Measurements from ENCODE around the gene FXYD3.

The FXYD3 gene

DNA sequence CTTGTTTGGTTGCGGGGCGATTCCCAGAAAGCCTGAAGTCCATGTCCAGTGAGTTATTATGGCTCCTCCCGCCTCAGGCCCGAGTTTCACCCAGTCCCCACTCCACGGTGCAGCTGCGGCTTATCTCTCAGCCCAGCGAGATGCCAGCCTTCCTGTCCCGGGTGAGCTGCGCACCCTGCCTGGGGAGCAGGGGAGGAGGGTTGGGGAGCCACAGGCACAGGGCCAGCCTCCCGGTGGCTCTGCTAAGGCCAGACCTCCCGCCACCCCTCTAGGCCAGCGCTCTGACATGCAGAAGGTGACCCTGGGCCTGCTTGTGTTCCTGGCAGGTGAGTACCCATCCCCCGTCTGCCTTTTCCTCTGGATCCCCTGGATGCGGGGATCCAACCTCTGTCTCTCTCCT lies 3.5 kb downstream of the FXYD3 start:
- TF ChIP-seq, protein P1, sequence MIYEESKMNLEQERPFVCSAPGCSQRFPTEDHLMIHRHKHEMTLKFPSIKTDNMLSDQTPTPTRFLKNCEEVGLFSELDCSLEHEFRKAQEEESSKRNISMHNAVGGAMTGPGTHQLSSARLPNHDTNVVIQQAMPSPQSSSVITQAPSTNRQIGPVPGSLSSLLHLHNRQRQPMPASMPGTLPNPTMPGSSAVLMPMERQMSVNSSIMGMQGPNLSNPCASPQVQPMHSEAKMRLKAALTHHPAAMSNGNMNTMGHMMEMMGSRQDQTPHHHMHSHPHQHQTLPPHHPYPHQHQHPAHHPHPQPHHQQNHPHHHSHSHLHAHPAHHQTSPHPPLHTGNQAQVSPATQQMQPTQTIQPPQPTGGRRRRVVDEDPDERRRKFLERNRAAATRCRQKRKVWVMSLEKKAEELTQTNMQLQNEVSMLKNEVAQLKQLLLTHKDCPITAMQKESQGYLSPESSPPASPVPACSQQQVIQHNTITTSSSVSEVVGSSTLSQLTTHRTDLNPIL (CRISPR knock-in tag; IDR thresholded peaks at IDR 0.05; ENCODE audit: low read depth), result no peak
- TF ChIP-seq ZFP3 (CRISPR knock-in tag; IDR thresholded peaks at IDR 0.05) (no peak), SNAI2 (CRISPR knock-in tag; IDR thresholded peaks at IDR 0.05) (no peak), ZNF565 (CRISPR knock-in tag; conservative IDR thresholded peaks at IDR 0.05; ENCODE audit: low read depth) (no peak), PPARA (CRISPR knock-in tag; IDR thresholded peaks at IDR 0.05; ENCODE audit: borderline replicate concordance) (no peak), CSDC2 (CRISPR knock-in tag; IDR thresholded peaks at IDR 0.05) (no peak), ISL1 (CRISPR knock-in tag; IDR thresholded peaks at IDR 0.05) (no peak), RARB (CRISPR knock-in tag; IDR thresholded peaks at IDR 0.05) (no peak), ZC3H10 (CRISPR knock-in tag; IDR thresholded peaks at IDR 0.05) (no peak), GLIS3 (CRISPR knock-in tag; IDR thresholded peaks at IDR 0.05) (no peak), ESRRG (CRISPR knock-in tag; IDR thresholded peaks at IDR 0.05) (no peak), TOX (CRISPR knock-in tag; IDR thresholded peaks at IDR 0.05; ENCODE audit: borderline replicate concordance) (no peak), BACH2 (CRISPR knock-in tag; IDR thresholded peaks at IDR 0.05; ENCODE audit: borderline replicate concordance) (no peak), ZNF8 (CRISPR knock-in tag; IDR thresholded peaks at IDR 0.05) (no peak), ZNF70 (CRISPR knock-in tag; IDR thresholded peaks at IDR 0.05) (no peak), TCF4 (CRISPR knock-in tag; IDR thresholded peaks at IDR 0.05; ENCODE audit: borderline replicate concordance) (no peak), ZFP30 (CRISPR knock-in tag; IDR thresholded peaks at IDR 0.05) (no peak)
- TF ChIP-seq, protein P2, sequence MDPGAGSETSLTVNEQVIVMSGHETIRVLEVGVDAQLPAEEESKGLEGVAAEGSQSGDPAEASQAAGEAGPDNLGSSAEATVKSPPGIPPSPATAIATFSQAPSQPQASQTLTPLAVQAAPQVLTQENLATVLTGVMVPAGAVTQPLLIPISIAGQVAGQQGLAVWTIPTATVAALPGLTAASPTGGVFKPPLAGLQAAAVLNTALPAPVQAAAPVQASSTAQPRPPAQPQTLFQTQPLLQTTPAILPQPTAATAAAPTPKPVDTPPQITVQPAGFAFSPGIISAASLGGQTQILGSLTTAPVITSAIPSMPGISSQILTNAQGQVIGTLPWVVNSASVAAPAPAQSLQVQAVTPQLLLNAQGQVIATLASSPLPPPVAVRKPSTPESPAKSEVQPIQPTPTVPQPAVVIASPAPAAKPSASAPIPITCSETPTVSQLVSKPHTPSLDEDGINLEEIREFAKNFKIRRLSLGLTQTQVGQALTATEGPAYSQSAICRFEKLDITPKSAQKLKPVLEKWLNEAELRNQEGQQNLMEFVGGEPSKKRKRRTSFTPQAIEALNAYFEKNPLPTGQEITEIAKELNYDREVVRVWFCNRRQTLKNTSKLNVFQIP (CRISPR knock-in tag; IDR thresholded peaks at IDR 0.05; ENCODE audit: borderline replicate concordance, low read depth), result no peak
- TF ChIP-seq, protein P3, sequence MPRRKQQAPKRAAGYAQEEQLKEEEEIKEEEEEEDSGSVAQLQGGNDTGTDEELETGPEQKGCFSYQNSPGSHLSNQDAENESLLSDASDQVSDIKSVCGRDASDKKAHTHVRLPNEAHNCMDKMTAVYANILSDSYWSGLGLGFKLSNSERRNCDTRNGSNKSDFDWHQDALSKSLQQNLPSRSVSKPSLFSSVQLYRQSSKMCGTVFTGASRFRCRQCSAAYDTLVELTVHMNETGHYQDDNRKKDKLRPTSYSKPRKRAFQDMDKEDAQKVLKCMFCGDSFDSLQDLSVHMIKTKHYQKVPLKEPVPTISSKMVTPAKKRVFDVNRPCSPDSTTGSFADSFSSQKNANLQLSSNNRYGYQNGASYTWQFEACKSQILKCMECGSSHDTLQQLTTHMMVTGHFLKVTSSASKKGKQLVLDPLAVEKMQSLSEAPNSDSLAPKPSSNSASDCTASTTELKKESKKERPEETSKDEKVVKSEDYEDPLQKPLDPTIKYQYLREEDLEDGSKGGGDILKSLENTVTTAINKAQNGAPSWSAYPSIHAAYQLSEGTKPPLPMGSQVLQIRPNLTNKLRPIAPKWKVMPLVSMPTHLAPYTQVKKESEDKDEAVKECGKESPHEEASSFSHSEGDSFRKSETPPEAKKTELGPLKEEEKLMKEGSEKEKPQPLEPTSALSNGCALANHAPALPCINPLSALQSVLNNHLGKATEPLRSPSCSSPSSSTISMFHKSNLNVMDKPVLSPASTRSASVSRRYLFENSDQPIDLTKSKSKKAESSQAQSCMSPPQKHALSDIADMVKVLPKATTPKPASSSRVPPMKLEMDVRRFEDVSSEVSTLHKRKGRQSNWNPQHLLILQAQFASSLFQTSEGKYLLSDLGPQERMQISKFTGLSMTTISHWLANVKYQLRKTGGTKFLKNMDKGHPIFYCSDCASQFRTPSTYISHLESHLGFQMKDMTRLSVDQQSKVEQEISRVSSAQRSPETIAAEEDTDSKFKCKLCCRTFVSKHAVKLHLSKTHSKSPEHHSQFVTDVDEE (CRISPR knock-in tag; IDR thresholded peaks at IDR 0.05), result no peak
- ATAC-seq, result no peak

GRCh38 chr19:35119578-35120155 lies 4.0 kb downstream of the FXYD3 start:
- no peak for ATAC-seq
- TF ChIP-seq TCF4 (CRISPR knock-in tag; IDR thresholded peaks at IDR 0.05; ENCODE audit: borderline replicate concordance) (no peak), TOX (CRISPR knock-in tag; IDR thresholded peaks at IDR 0.05; ENCODE audit: borderline replicate concordance) (no peak), BACH2 (CRISPR knock-in tag; IDR thresholded peaks at IDR 0.05; ENCODE audit: borderline replicate concordance) (no peak), ARNTL (CRISPR knock-in tag; IDR thresholded peaks at IDR 0.05; ENCODE audit: borderline replicate concordance, low read depth) (no peak), CSRNP3 (CRISPR knock-in tag; IDR thresholded peaks at IDR 0.05) (no peak), GLIS3 (CRISPR knock-in tag; IDR thresholded peaks at IDR 0.05) (no peak), CSDC2 (CRISPR knock-in tag; IDR thresholded peaks at IDR 0.05) (no peak), PPARA (CRISPR knock-in tag; IDR thresholded peaks at IDR 0.05; ENCODE audit: borderline replicate concordance) (no peak), ZFP30 (CRISPR knock-in tag; IDR thresholded peaks at IDR 0.05) (no peak), ZNF70 (CRISPR knock-in tag; IDR thresholded peaks at IDR 0.05) (no peak), ZNF8 (CRISPR knock-in tag; IDR thresholded peaks at IDR 0.05) (no peak), ESRRG (CRISPR knock-in tag; IDR thresholded peaks at IDR 0.05) (no peak)
- TF ChIP-seq, protein P4, sequence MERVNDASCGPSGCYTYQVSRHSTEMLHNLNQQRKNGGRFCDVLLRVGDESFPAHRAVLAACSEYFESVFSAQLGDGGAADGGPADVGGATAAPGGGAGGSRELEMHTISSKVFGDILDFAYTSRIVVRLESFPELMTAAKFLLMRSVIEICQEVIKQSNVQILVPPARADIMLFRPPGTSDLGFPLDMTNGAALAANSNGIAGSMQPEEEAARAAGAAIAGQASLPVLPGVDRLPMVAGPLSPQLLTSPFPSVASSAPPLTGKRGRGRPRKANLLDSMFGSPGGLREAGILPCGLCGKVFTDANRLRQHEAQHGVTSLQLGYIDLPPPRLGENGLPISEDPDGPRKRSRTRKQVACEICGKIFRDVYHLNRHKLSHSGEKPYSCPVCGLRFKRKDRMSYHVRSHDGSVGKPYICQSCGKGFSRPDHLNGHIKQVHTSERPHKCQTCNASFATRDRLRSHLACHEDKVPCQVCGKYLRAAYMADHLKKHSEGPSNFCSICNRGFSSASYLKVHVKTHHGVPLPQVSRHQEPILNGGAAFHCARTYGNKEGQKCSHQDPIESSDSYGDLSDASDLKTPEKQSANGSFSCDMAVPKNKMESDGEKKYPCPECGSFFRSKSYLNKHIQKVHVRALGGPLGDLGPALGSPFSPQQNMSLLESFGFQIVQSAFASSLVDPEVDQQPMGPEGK (CRISPR knock-in tag; IDR thresholded peaks at IDR 0.05; ENCODE audit: borderline replicate concordance), result no peak
- TF ChIP-seq, protein P1 (CRISPR knock-in tag; IDR thresholded peaks at IDR 0.05; ENCODE audit: low read depth), result no peak
- TF ChIP-seq, protein P3 (CRISPR knock-in tag; IDR thresholded peaks at IDR 0.05), result no peak
- TF ChIP-seq, protein P2 (CRISPR knock-in tag; IDR thresholded peaks at IDR 0.05; ENCODE audit: borderline replicate concordance, low read depth), result no peak

All from SK-N-SH treated with all-trans-retinoic acid at 6 μM for 48 hours (cell line).